SK-N-SH (cell line): ENCODE data around the gene AEN. TPM values are rescaled to one million over a fixed set of nuclear protein-coding genes. Genes with fewer than 3 reads are reported as not detected.

Source experiments
- CTCF ChIA-PET: fragments of 300-600, 350-600 bp; formaldehyde crosslinking; extraction: SDS; loops from one replicate; lab custom pipeline; 2021; lab: Yijun Ruan, JAX
- POLR2A ChIA-PET: fragments of 350-600 bp; sonication (Branson Sonifier 250); formaldehyde crosslinking; extraction: SDS; loops from one replicate; lab custom pipeline; 2020; ENCODE audit warnings: antibody characterized with exemption, inconsistent platforms; lab: Yijun Ruan, JAX
- DNase-seq: peaks from one replicate; pipeline ENCODE4 v3.0.0; 2012
- H2AFZ ChIP-seq: fragments of 200-600 bp; sonication (generic); 2 replicates; pipeline ENCODE4 v1.8.1; 2016; ENCODE audit warnings: antibody characterized with exemption, mild to moderate bottlenecking, low read depth
- H3F3A ChIP-seq: fragments of 200-600 bp; sonication (generic); replicated peaks from 2 replicates; pipeline ENCODE3; 2016; ENCODE audit warnings: antibody characterized with exemption, mild to moderate bottlenecking; ENCODE audit not compliant: insufficient read depth
- H3K27ac ChIP-seq, 2 experiments: fragments of 200-500 bp in 1 of 2; fragments of 200-600 bp in 1 of 2; sonication (Bioruptor generic) in 1 of 2; sonication (generic), shearing (Covaris generic) in 1 of 2; 2 replicates each; pipeline versions ENCODE4 v1.5.1 to v1.6.1; 2014 to 2016; ENCODE audit warnings: low read depth in 2 of 2, inconsistent platforms in 1 of 2, low read length in 1 of 2, mild to moderate bottlenecking in 1 of 2, mixed read lengths in 1 of 2
- H3K27me3 ChIP-seq: fragments of 200-600 bp; sonication (generic), shearing (Covaris generic); 2 replicates; pipeline ENCODE4 v1.6.1; 2016; ENCODE audit warnings: mixed run types; ENCODE audit not compliant: insufficient read depth
- H3K36me3 ChIP-seq, 2 experiments: fragments of 200-500 bp in 1 of 2; fragments of 200-600 bp in 1 of 2; sonication (Bioruptor generic) in 1 of 2; sonication (generic) in 1 of 2; replicated peaks in 1 of 2; 2 replicates each; pipeline versions ENCODE3 to v1.5.1; 2014 to 2016; ENCODE audit warnings: low read length in 1 of 2, mild to moderate bottlenecking in 1 of 2; ENCODE audit not compliant: insufficient read depth in 2 of 2, control insufficient read depth in 1 of 2
- H3K4me1 ChIP-seq, 2 experiments: fragments of 200-500 bp in 1 of 2; fragments of 200-600 bp in 1 of 2; sonication (Bioruptor generic) in 1 of 2; sonication (generic), shearing (Covaris generic) in 1 of 2; 2 replicates each; pipeline versions ENCODE4 v1.5.1 to v1.6.1; 2014 to 2016; ENCODE audit warnings: low read depth in 1 of 2, low read length in 1 of 2, mixed run types in 1 of 2; ENCODE audit not compliant: insufficient read depth in 2 of 2, control insufficient read depth in 1 of 2
- H3K4me2 ChIP-seq: fragments of 200-600 bp; sonication (generic), shearing (Covaris generic); 2 replicates; pipeline ENCODE4 v1.6.1; 2017; ENCODE audit warnings: mixed run types
- H3K4me3 ChIP-seq, 2 experiments: fragments of 200-500 bp in 1 of 2; fragments of 200-600 bp in 1 of 2; sonication (Bioruptor generic) in 1 of 2; sonication (generic), shearing (Covaris generic) in 1 of 2; 2 replicates each; pipeline versions ENCODE4 v1.5.1 to v1.8.1; 2014 to 2016; ENCODE audit warnings: low read depth in 2 of 2, inconsistent platforms in 1 of 2, low read length in 1 of 2, mild to moderate bottlenecking in 1 of 2, mixed read lengths in 1 of 2, moderate library complexity in 1 of 2
- H3K79me2 ChIP-seq: fragments of 200-600 bp; sonication (generic); 2 replicates; pipeline ENCODE4 v1.8.1; 2017; ENCODE audit warnings: mild to moderate bottlenecking; ENCODE audit not compliant: insufficient read depth
- H3K9ac ChIP-seq: fragments of 200-600 bp; sonication (generic); 2 replicates; pipeline ENCODE4 v1.6.1; 2017; ENCODE audit warnings: mixed run types
- H3K9me2 ChIP-seq: fragments of 200-600 bp; sonication (generic); 2 replicates; pipeline ENCODE4 v1.6.1; 2017; ENCODE audit warnings: mixed run types
- H3K9me3 ChIP-seq: fragments of 200-600 bp; sonication (generic); 2 replicates; pipeline ENCODE4 v1.6.1; 2017; ENCODE audit warnings: mixed run types, mild to moderate bottlenecking, moderate library complexity
- H4K20me1 ChIP-seq: fragments of 200-600 bp; sonication (generic); 2 replicates; pipeline ENCODE4 v1.6.1; 2017; ENCODE audit warnings: mild to moderate bottlenecking, mixed run types; ENCODE audit not compliant: insufficient read depth
- CHD2 ChIP-seq: fragments of 150-350 bp; IDR thresholded peaks from 2 replicates; pipeline ENCODE4 v1.6.1; 2018; ENCODE audit warnings: low read length; ENCODE audit not compliant: partially characterized antibody
- FOSL2 ChIP-seq: IDR thresholded peaks from 2 replicates; pipeline ENCODE4 v1.4.0; 2012; ENCODE audit warnings: low read depth, mild to moderate bottlenecking, moderate library complexity, borderline replicate concordance
- JUND ChIP-seq: IDR thresholded peaks from 2 replicates; pipeline ENCODE4 v1.4.0; 2012
- MXI1 ChIP-seq: IDR thresholded peaks from 2 replicates; pipeline ENCODE4 v1.6.1; 2012; ENCODE audit warnings: mild to moderate bottlenecking, low read depth, low read length, improper control_type of control experiment
- NFIC ChIP-seq: IDR thresholded peaks from 2 replicates; pipeline ENCODE4 v1.4.0; 2012; ENCODE audit warnings: borderline replicate concordance
- NRF1 ChIP-seq: IDR thresholded peaks from 2 replicates; pipeline ENCODE4 v1.6.1; 2012; ENCODE audit warnings: low read depth, mild to moderate bottlenecking, low read length
- RCOR1 ChIP-seq: fragments of 150-350 bp; IDR thresholded peaks from 2 replicates; pipeline ENCODE4 v1.6.1; 2017; ENCODE audit warnings: antibody characterized with exemption, low read length
- RFX5 ChIP-seq: IDR thresholded peaks from 2 replicates; pipeline ENCODE4 v1.6.1; 2012; ENCODE audit warnings: mild to moderate bottlenecking, improper control_type of control experiment, low read length
- RXRA ChIP-seq: IDR thresholded peaks from 2 replicates; pipeline ENCODE4 v1.4.0; 2012; ENCODE audit warnings: low read depth, mild to moderate bottlenecking, borderline replicate concordance
- SIN3A ChIP-seq: IDR thresholded peaks from 2 replicates; pipeline ENCODE4 v1.6.1; 2012; ENCODE audit warnings: low read depth, mild to moderate bottlenecking, low read length, moderate library complexity, borderline replicate concordance
- TAF1 ChIP-seq: IDR thresholded peaks from 2 replicates; pipeline ENCODE4 v1.6.1; 2012; ENCODE audit warnings: low read depth, mild to moderate bottlenecking, low read length, moderate library complexity, borderline replicate concordance
- TEAD4 ChIP-seq: IDR thresholded peaks from 2 replicates; pipeline ENCODE4 v1.4.0; 2012; ENCODE audit warnings: mild to moderate bottlenecking, borderline replicate concordance; ENCODE audit not compliant: insufficient read depth
- YY1 ChIP-seq: IDR thresholded peaks from 2 replicates; pipeline ENCODE4 v1.4.0; 2012; ENCODE audit warnings: low read depth, mild to moderate bottlenecking
- polyA plus RNA-seq, 3 experiments: library from polyadenylated mRNA; depleted of rRNA; stranded (reverse); fragments of >200 nt; gene quantifications; 2 replicates each; pipeline ENCODE4 v1.2.3, GENCODE V29; 2012
- TF ChIP-seq, protein P1 (sequence below): fragments of 150-350 bp; IDR thresholded peaks from 2 replicates; pipeline ENCODE4 v1.6.1; 2016; ENCODE audit warnings: mild to moderate bottlenecking, low read depth, low read length
- TF ChIP-seq, protein P2 (sequence below): IDR thresholded peaks from 2 replicates; pipeline ENCODE4 v1.4.0; 2012; ENCODE audit warnings: low read depth
- TF ChIP-seq, protein P3 (sequence below): fragments of 150-350 bp; IDR thresholded peaks from 2 replicates; pipeline ENCODE4 v1.6.1; 2017; ENCODE audit warnings: antibody characterized with exemption, low read length, low read depth, borderline replicate concordance

The AEN gene
- polyA plus RNA-seq, 1 of the 3 experiments (the other 2 are of a cell fraction), result 46.4 TPM

DNA sequence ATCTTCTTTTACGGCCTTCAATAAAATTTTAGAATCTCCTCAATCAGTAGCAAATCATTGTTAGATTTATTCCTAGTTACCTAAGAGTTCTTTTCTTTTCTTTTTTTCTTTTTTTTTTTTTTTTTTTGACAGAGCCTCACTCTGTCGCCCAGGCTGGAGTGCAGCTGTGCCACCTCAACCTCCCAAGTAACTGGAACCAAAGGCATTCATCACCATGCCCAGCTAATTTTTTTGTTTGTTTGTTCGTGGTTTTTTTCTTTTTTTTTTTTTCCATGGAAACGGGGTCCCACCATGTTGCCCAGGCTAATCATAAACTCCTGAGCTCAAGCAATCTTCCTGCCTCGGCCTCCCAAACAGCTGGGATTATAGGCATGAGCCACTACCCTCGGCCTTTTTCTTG lies 30.4 kb upstream of the AEN start (continued):
- TF ChIP-seq, protein P1, sequence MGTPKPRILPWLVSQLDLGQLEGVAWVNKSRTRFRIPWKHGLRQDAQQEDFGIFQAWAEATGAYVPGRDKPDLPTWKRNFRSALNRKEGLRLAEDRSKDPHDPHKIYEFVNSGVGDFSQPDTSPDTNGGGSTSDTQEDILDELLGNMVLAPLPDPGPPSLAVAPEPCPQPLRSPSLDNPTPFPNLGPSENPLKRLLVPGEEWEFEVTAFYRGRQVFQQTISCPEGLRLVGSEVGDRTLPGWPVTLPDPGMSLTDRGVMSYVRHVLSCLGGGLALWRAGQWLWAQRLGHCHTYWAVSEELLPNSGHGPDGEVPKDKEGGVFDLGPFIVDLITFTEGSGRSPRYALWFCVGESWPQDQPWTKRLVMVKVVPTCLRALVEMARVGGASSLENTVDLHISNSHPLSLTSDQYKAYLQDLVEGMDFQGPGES, result no peak
- TF ChIP-seq TAF1, result no peak
- TF ChIP-seq TEAD4, result no peak
- TF ChIP-seq YY1, result no peak
- TF ChIP-seq JUND, result no peak
- TF ChIP-seq RFX5, result no peak
- no peak for TF ChIP-seq FOSL2
- TF ChIP-seq MXI1, result no peak
- TF ChIP-seq NFIC, result no peak

DNA sequence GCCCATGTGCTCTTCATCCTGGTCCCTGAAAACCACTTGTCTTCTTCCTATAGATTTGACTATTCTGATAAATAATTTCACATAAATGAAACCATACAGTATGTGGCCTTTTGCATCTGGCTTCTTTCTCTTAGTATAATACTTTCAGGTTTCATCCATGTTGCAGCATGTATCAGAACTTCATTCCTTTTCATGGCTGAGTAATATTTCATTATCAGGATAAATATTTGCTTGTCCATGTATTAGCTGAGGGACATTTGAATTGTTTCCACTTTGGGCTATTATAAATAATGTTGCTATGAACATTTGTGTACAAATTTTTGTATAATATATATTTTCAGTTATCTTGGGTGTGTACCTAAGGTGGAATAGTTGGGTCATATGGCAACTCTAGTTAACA lies 29.8 kb upstream of the AEN start:
- Histone ChIP-seq H3K79me2 (no peaks in the 10 kb centered on the region), H3K4me2 (no peak overlapping the region), H3K4me1 (peaks cover 0 to 5% of the 10 kb centered on the region in 2 experiments; a peak in 2 of 4 replicates), H3K27ac (no peak overlapping the region), H3F3A (no peaks in the 10 kb centered on the region), H3K27me3 (no peaks in the 10 kb centered on the region), H3K9me2 (no peaks in the 10 kb centered on the region), H3K9me3 (no peaks in the 10 kb centered on the region), H2AFZ (no peak overlapping the region), H3K9ac (no peak overlapping the region), H4K20me1 (no peaks in the 10 kb centered on the region), H3K36me3 (no peaks in the 10 kb centered on the region), H3K4me3 (no peak overlapping the region)
- ChIA-PET CTCF (no interaction called here), POLR2A (no interaction called here)
- TF ChIP-seq TAF1 (no peak), CHD2 (no peak), TEAD4 (no peak), FOSL2 (no peak), RCOR1 (no peak), YY1 (no peak), NRF1 (no peak), SIN3A (no peak), JUND (no peak), NFIC (no peak), RFX5 (no peak), RXRA (no peak)
- TF ChIP-seq, protein P1, result no peak
- TF ChIP-seq, protein P2, sequence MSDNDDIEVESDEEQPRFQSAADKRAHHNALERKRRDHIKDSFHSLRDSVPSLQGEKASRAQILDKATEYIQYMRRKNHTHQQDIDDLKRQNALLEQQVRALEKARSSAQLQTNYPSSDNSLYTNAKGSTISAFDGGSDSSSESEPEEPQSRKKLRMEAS, result no peak
- TF ChIP-seq, protein P3, sequence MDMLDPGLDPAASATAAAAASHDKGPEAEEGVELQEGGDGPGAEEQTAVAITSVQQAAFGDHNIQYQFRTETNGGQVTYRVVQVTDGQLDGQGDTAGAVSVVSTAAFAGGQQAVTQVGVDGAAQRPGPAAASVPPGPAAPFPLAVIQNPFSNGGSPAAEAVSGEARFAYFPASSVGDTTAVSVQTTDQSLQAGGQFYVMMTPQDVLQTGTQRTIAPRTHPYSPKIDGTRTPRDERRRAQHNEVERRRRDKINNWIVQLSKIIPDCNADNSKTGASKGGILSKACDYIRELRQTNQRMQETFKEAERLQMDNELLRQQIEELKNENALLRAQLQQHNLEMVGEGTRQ, result no peak
- no peak for DNase-seq
